ENCODE data around the gene INF2. TPM values are rescaled to one million over a fixed set of nuclear protein-coding genes. Genes with fewer than 3 reads are reported as not detected.

INF2 gene
- total and polyA plus RNA-seq, 9 of the 15 experiments (the other 6 are each of a cell fraction or from before 2014, with no cell fraction given) = 0.56 to 31.3 (median 7.8) TPM

GRCh38 chr14:104707608-104708595 is 18.5 kb downstream of the INF2 start:
- no peak overlapping the region for H3K27ac ChIP-seq (ENCODE audit: extremely low read depth, low read depth, low read length)
- intact Hi-C loops (cut with micrococcal nuclease) = loop anchor here (1.0 kb wide), 1 partner anchor 58 kb away; no protein-coding TSS in a partner anchor
- WGBS (ENCODE audit: insufficient coverage, low coverage, missing lambda C conversion rate) = 50% methylated on average over 10 of the region's 34 CpGs
- H3K36me3 ChIP-seq (ENCODE audit: control insufficient read depth, insufficient read depth, low read length) = peaks cover 18% of the 10 kb centered on the region; the same call in 1 of the 3 replicates
- FAIRE-seq (no peak), ATAC-seq (peak; percentile 37), DNase-seq (ENCODE audit: extremely low read depth in 1 of 4, low spot score in 3 of 4) (no peak)
- H3K79me2 ChIP-seq (ENCODE audit: control insufficient read depth, insufficient read depth, low read length) = no peaks in the 10 kb centered on the region
- no peak overlapping the region for H3K9ac ChIP-seq (ENCODE audit: insufficient read depth in 1 of 2, low read depth in 2 of 2, low read length in 2 of 2)
- H3K9me3 ChIP-seq (replicated peaks; ENCODE audit: control insufficient read depth, insufficient read depth, low read depth, low read length) = no peaks in the 10 kb centered on the region
- no peaks in the 10 kb centered on the region for H4K20me1 ChIP-seq (replicated peaks; ENCODE audit: control insufficient read depth, insufficient read depth, low read length)
- POLR2A ChIA-PET = interaction anchor here (1.0 kb wide), 1 partner anchor 14 kb away, joined by 3 read pairs; no protein-coding TSS in a partner anchor
- H3K9me1 ChIP-seq (ENCODE audit: control insufficient read depth, insufficient read depth, low read length) = no peaks in the 10 kb centered on the region
- no peaks in the 10 kb centered on the region for H3K27me3 ChIP-seq (ENCODE audit: control insufficient read depth in 2 of 2, insufficient read depth in 2 of 2, low read length in 2 of 2)
- CTCF ChIA-PET (ENCODE audit: low intra/inter-chr PET ratio) = interaction anchor here (2.2 kb wide), 1 partner anchor 57 kb away, joined by 21 read pairs; no protein-coding TSS in a partner anchor
- no peak overlapping the region for H3K4me3 ChIP-seq
- in situ Hi-C loops (cut with MboI) = no loop called here
- H3K4me2 ChIP-seq (ENCODE audit: insufficient read depth, low read length) = no peak overlapping the region
- BruUV-seq (replicated peaks) = no TSS peak
- no peak overlapping the region for H2AFZ ChIP-seq (ENCODE audit: low read depth, low read length)
- peaks cover 0 to 34% of the 10 kb centered on the region in 2 experiments; a peak in 2 of 5 replicates for H3K4me1 ChIP-seq (replicated peaks in 1 of 2; ENCODE audit: control insufficient read depth in 2 of 2, insufficient read depth in 2 of 2, low read length in 2 of 2)
- TF ChIP-seq SMARCE1 (IDR thresholded peaks at IDR 0.05) (no peak), CBX8 (IDR thresholded peaks at IDR 0.05; ENCODE audit: borderline replicate concordance, extremely low read depth, low read depth, low read length, poor library complexity, severe bottlenecking) (no peak), HIVEP1 (CRISPR knock-in tag; IDR thresholded peaks at IDR 0.05) (no peak), VEZF1 (CRISPR knock-in tag; IDR thresholded peaks at IDR 0.05) (peak; percentile 14; the same call in 1 of the 2 replicates), SETDB1 (IDR thresholded peaks at IDR 0.05; ENCODE audit: low read length) (no peak), CBFB (CRISPR knock-in tag; IDR thresholded peaks at IDR 0.05) (no peak), FOXA1 (IDR thresholded peaks at IDR 0.05; ENCODE audit: borderline replicate concordance) (no peak), RBM22 (IDR thresholded peaks at IDR 0.05; ENCODE audit: low read depth, low read length, poor library complexity, severe bottlenecking) (peak; percentile 30), ZNF740 (CRISPR knock-in tag; IDR thresholded peaks at IDR 0.05) (no peak), ZNF740 (tag; IDR thresholded peaks at IDR 0.05) (no peak), MIER1 (IDR thresholded peaks at IDR 0.05; ENCODE audit: low read depth) (no peak), RAD51 (IDR thresholded peaks at IDR 0.05; ENCODE audit: borderline replicate concordance, low read depth) (no peak), EP400 (IDR thresholded peaks at IDR 0.05) (no peak), EGR1 (conservative IDR thresholded peaks at IDR 0.05) (no peak), SNIP1 (IDR thresholded peaks at IDR 0.05; ENCODE audit: low read depth) (no peak), CHD2 (IDR thresholded peaks at IDR 0.05; ENCODE audit: low read depth, low read length) (no peak), ZNF124 (CRISPR knock-in tag; IDR thresholded peaks at IDR 0.05) (no peak), SOX6 (IDR thresholded peaks at IDR 0.05) (no peak), HES1 (IDR thresholded peaks at IDR 0.05; ENCODE audit: low read depth) (no peak), ZBTB7A (IDR thresholded peaks at IDR 0.05; ENCODE audit: borderline replicate concordance, control insufficient read depth, low read depth, low read length) (peak; percentile 21; the same call in 1 of the 2 replicates)

Measured in K562 (cell line).